NCI-H82 (cell line): ENCODE results near the gene RSRC1.
"Not testable (repeated sequence)": the region's sequence is repeated elsewhere in the genome, so short reads cannot be mapped to it uniquely, and the experiment has no call there.

Experiments used
- DNase-seq: peaks from one replicate; lab custom pipeline; 2025; lab: John Stamatoyannopoulos, UW

Gene RSRC1

GRCh38 chr3:158109804-158110657 lies at the start of gene RSRC1:
Gene RSRC1 (plus strand): TSS chr3:158110089. CDS start chr3:158122105, 12,016 bp downstream.
- DNase-seq, result peak; percentile 96

- not testable (repeated sequence) for DNase-seq
Observed at GRCh38 chr3:158065574-158065973, 44.3 kb upstream of the RSRC1 start.

- DNase-seq, result no peak
Observed at GRCh38 chr3:158072790-158073189, 37.1 kb upstream of the RSRC1 start.

GRCh38 chr3:158074591-158074990 lies 35.3 kb upstream of the RSRC1 start:
- DNase-seq, result no peak

GRCh38 chr3:158079599-158079998 lies 30.3 kb upstream of the RSRC1 start:
- no peak for DNase-seq

- DNase-seq, result no peak
Observed at GRCh38 chr3:158084651-158085050, 25.2 kb upstream of the RSRC1 start.

GRCh38 chr3:158085358-158085757 lies 24.5 kb upstream of the RSRC1 start:
- no peak for DNase-seq

GRCh38 chr3:158085931-158086330 lies 24.0 kb upstream of the RSRC1 start:
- no peak for DNase-seq

- DNase-seq, result no peak
Observed at GRCh38 chr3:158086361-158086760, 23.5 kb upstream of the RSRC1 start.

GRCh38 chr3:158086776-158087175 lies 23.1 kb upstream of the RSRC1 start:
- no peak for DNase-seq

- DNase-seq, result peak; percentile 67
Observed at GRCh38 chr3:158091531-158091930, 18.4 kb upstream of the RSRC1 start.

- no peak for DNase-seq
Observed at GRCh38 chr3:158093526-158093925, 16.4 kb upstream of the RSRC1 start.

GRCh38 chr3:158094235-158095110 lies 15.4 kb upstream of the RSRC1 start:
- no peak for DNase-seq

- DNase-seq, result no peak
Observed at GRCh38 chr3:158095111-158095813, 14.6 kb upstream of the RSRC1 start.

GRCh38 chr3:158095814-158096704 lies 13.8 kb upstream of the RSRC1 start:
- DNase-seq, result no peak

- no peak for DNase-seq
Observed at GRCh38 chr3:158097081-158097592, 12.8 kb upstream of the RSRC1 start.

- no peak for DNase-seq
Observed at GRCh38 chr3:158097593-158098308, 12.1 kb upstream of the RSRC1 start.

GRCh38 chr3:158098309-158098639 lies 11.6 kb upstream of the RSRC1 start:
- DNase-seq, result no peak

- no peak for DNase-seq
Observed at GRCh38 chr3:158098834-158099424, 11.0 kb upstream of the RSRC1 start.

GRCh38 chr3:158100681-158101080 lies 9.2 kb upstream of the RSRC1 start:
- DNase-seq, result no peak
